ENCODE results near the gene IFNLR1.

IFNLR1 gene

DNA sequence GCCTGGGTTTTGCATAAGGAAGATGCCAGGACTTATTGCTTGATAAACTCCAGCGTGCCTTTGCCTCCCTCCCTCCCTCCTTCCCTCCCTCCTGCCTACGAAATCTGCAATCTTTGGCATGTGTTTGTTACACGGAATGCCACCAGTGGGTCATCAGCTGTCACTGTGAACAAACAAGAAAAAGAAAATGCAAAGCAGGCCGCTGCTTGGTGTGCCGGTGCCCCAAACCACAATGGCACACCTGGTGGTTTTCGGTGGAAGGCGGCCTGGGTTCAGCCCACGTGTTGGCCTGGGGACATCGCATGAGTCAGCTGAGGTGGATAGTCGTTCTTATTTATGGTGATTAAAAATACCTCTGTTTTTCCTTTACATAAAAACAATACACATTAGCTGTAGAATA is 16.3 kb upstream of the IFNLR1 start:
- Histone ChIP-seq H3K27ac (no peak overlapping the region), H3K4me3 (ENCODE audit: low read depth, low read length) (no peak overlapping the region), H3K36me3 (no peaks in the 10 kb centered on the region), H3K27me3 (ENCODE audit: insufficient read depth, low read depth, severe bottlenecking) (no peaks in the 10 kb centered on the region), H3K9me3 (ENCODE audit: severe bottlenecking) (no peaks in the 10 kb centered on the region)
- no peak for DNase-seq
- TF ChIP-seq, protein P1, sequence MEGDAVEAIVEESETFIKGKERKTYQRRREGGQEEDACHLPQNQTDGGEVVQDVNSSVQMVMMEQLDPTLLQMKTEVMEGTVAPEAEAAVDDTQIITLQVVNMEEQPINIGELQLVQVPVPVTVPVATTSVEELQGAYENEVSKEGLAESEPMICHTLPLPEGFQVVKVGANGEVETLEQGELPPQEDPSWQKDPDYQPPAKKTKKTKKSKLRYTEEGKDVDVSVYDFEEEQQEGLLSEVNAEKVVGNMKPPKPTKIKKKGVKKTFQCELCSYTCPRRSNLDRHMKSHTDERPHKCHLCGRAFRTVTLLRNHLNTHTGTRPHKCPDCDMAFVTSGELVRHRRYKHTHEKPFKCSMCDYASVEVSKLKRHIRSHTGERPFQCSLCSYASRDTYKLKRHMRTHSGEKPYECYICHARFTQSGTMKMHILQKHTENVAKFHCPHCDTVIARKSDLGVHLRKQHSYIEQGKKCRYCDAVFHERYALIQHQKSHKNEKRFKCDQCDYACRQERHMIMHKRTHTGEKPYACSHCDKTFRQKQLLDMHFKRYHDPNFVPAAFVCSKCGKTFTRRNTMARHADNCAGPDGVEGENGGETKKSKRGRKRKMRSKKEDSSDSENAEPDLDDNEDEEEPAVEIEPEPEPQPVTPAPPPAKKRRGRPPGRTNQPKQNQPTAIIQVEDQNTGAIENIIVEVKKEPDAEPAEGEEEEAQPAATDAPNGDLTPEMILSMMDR (IDR thresholded peaks at IDR 0.05; ENCODE audit: low read depth, low read length), result no peak

DNA sequence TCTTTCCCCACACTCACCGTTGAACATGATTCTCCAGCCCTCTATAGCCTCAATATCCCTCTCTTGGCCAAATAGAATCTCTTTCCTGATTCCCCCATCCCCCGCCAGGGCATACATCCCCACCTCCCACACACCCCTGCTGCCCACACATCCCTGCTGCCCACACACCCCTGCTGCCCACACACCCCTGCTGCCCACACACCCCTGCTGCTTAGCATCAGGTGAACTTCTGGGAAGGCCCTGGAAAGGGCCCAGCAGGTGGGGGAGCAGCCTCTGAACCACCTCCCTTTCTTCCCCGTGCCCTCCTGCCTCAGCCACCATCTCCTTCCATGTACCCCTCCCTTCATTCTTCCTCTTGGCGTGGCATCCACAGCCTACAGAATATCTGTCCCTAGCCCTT is 15.9 kb upstream of the IFNLR1 start:
- Histone ChIP-seq H3K36me3 (no peaks in the 10 kb centered on the region), H3K9me3 (ENCODE audit: severe bottlenecking) (no peaks in the 10 kb centered on the region), H3K4me3 (ENCODE audit: low read depth, low read length) (no peak overlapping the region), H3K27ac (no peak overlapping the region), H3K27me3 (ENCODE audit: insufficient read depth, low read depth, severe bottlenecking) (no peaks in the 10 kb centered on the region)
- DNase-seq, result no peak
- TF ChIP-seq, protein P1 (IDR thresholded peaks at IDR 0.05; ENCODE audit: low read depth, low read length), result no peak

DNA sequence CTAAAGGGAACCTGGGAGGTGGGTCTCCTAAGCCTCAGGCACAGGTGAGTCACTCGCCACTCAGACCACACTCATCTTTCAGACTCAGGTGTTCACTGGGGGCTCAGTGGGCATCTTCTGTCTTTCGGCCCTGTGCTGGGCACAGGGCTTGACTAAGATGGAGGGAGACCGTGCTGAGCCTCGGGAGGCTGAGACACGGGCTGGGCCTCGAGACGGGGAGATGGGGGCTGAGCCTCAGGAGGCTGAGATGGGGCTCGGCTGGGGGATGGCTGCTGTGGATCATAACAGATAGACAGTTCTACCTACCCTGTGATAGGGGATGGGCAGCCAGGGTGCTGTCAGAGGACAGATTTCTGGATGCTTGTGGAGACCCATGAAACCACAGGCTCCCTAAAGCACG is 15.5 kb upstream of the IFNLR1 start:
- TF ChIP-seq, protein P1 (IDR thresholded peaks at IDR 0.05; ENCODE audit: low read depth, low read length), result no peak
- no peaks in the 10 kb centered on the region for H3K36me3 ChIP-seq

DNA sequence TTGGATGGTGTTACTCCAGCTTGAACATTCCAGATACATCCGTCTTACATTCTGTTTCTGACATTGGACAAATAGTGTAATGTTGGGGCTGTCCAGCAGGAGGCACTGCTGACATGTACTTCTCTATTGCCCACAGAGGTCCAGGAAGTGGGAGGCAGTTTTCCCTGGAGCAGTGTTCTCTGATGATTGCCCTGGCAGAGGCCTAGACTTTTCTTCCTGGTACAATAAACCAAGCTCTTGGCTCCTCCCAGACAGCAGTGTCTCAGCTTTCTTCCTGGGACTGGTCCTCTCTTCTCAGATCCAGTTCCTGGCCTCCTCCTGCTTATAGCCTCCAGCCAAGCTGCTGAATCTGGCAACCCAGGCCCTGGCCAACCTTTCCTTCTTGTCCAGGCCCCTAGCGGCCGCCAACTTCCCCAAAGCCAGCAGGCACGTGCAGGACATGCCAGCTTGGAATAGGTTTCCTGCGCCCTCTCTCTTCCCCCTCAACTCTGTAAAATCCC is 14.9 kb upstream of the IFNLR1 start:
- Histone ChIP-seq H3K4me3 (ENCODE audit: low read depth, low read length) (no peak overlapping the region), H3K9me3 (ENCODE audit: severe bottlenecking) (no peaks in the 10 kb centered on the region), H3K27ac (no peak overlapping the region), H3K36me3 (no peaks in the 10 kb centered on the region), H3K27me3 (ENCODE audit: insufficient read depth, low read depth, severe bottlenecking) (no peaks in the 10 kb centered on the region)
- DNase-seq, result peak; percentile 81
- TF ChIP-seq, protein P1 (IDR thresholded peaks at IDR 0.05; ENCODE audit: low read depth, low read length), result peak; percentile 84

More for the DNA sequence above, 15.5 kb upstream of the IFNLR1 start:
- no peaks in the 10 kb centered on the region for H3K27me3 ChIP-seq (ENCODE audit: insufficient read depth, low read depth, severe bottlenecking)
- H3K9me3 ChIP-seq (ENCODE audit: severe bottlenecking), result no peaks in the 10 kb centered on the region
- no peak overlapping the region for H3K27ac ChIP-seq
- no peak for DNase-seq
- H3K4me3 ChIP-seq (ENCODE audit: low read depth, low read length), result no peak overlapping the region

DNA sequence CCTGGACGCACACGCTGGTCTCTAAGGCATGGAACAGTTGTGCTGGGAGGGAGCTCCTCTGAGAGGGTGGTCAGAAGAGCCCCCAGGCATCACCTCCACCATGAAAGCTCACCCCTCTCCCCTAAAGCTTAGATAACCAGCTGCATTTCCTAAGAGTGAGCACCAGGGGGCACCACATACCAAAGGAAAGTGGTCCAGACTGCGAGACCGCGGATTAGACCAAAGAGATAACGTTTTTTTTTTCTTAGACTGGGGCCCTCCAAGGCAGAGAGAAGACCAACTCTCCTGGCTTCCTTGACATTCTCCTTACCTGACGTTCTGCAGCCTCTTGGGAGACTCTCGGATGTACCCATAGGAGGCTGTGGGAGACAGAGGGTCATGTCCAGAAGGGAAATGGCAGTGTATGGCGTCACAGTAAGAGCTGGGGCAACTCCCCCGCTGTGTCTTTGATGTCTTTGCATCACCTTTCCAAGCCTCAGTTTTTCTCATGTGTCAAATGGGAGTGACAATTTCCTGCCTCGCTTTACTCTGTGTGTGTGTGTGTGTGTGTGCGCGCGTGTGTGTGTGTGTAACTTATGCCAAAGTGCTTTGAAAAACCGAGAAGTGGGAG is 12.3 kb upstream of the IFNLR1 start:
- no peaks in the 10 kb centered on the region for H3K36me3 ChIP-seq
- no peak overlapping the region for H3K4me3 ChIP-seq (ENCODE audit: low read depth, low read length)
- H3K27me3 ChIP-seq (ENCODE audit: insufficient read depth, low read depth, severe bottlenecking), result no peaks in the 10 kb centered on the region
- H3K9me3 ChIP-seq (ENCODE audit: severe bottlenecking), result no peaks in the 10 kb centered on the region
- TF ChIP-seq, protein P1 (IDR thresholded peaks at IDR 0.05; ENCODE audit: low read depth, low read length), result peak; percentile 75
- DNase-seq, result peak; percentile 69
- H3K27ac ChIP-seq, result no peak overlapping the region

DNA sequence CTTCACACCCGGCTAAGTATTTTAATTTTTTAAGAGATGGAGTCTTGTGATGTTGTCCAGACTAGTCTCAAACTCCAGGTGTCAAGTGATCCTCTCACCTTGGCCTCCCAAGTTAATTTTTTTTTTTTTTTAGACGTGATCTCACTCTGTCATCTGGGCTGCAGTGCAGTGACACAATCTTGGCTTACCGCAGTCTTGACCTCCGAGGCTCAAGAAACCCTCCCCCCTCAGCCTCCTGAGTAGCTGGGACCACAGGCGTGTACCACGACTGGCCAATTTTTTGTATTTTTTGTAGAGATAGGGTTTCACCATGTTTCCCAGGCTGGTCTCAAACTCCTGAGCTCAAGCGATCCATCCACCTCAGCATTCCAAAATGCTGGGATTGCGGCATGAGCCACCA is 11.7 kb upstream of the IFNLR1 start:
- Histone ChIP-seq H3K27me3 (ENCODE audit: insufficient read depth, low read depth, severe bottlenecking) (no peaks in the 10 kb centered on the region), H3K36me3 (no peaks in the 10 kb centered on the region), H3K4me3 (ENCODE audit: low read depth, low read length) (no peak overlapping the region), H3K27ac (no peak overlapping the region), H3K9me3 (ENCODE audit: severe bottlenecking) (no peaks in the 10 kb centered on the region)
- no peak for DNase-seq
- TF ChIP-seq, protein P1 (IDR thresholded peaks at IDR 0.05; ENCODE audit: low read depth, low read length), result no peak

Measured in WERI-Rb-1 (cell line).